CD4-positive, alpha-beta T cell treated with Interleukin-15 for 1 hour (primary cell): ENCODE measurements around the gene RSRC1.
"Not testable (repeated sequence)": the region's sequence is repeated elsewhere in the genome, so short reads cannot be mapped to it uniquely, and the experiment has no call there.

Source experiments
- DNase-seq: peaks from one replicate; pipeline ENCODE4 v3.0.0-alpha.2; 2020

The RSRC1 gene

DNA sequence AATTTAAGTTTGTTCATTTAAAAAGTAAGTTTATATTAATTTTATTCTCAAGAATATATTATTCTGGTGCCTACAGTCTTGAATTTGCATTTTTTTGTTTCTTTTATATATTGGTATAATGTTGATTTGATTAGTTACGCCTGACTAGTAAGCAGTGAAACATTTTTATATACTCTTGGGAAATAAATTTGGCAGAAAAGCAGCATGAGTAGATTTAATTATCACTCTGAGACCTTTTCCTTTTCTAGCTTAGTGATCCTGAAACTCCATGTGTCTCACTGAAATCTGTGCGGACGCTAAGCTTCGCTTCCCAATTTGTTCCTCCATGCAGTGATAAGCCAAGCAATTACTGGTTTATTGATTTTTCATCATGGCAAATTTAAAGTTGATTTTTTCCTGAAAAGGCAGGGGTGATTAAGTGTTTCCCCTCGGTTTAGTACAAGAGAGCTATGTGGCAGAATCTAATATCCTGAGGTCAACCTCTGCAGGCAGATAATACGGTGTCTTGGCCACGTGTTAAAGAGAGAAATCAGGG, 373.9 kb downstream of the RSRC1 start:
- no peak for DNase-seq

DNA sequence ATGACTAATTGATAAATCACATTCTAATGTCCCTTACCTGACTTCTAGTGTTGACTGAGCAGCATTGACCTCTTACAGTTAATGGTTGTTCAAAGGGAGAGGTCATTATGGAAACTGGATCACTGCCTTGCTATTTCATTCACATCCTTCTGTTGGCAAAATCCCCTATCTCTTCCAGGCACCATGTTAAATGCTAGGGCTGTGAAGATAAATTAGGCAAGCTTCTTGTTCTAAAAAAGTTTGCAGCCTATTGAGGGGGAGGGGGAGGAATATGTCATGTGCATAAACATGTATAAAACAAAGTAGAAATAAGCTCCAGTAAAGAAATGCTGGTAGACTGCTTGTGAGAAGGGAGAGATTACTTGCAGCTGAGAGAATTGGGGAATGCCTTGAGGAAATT, 376.3 kb downstream of the RSRC1 start:
- DNase-seq: no peak

DNA sequence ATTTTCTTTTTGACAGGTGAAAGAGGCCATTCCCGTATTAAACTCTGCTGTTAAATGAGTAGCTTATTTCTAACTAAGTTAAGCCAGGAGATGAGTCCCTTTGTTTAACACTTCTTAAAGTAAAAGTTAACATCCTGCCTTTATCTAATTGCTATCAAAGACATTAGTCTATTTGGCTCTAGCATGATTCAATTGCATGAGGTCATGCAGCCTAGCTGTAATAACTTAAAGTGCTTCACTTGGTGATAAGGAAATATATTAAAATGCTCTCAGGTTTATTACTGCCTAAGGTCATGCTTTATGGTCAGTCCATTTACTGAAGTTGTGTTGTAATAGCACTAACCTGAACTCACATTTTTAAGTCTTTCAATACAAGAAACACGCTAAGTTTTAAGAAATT, 378.8 kb downstream of the RSRC1 start:
- no peak for DNase-seq

DNA sequence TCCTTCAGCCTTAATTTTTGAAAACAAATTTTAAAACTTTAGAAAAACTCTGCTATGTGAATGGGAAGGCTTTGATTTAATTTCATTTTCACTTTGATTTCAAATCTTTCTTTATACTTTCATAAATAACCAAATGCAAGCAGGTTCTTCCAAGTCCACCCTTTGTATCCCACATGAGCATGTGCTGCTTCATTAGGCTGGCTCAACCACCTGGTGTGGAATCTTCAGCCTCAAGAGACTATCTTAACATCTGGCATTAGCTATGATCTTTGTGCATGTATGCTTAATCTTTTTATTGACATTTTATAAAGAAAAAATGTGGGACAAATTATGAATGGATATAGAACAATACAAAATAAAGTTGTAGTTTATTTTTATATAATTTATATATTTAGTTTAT, 379.3 kb downstream of the RSRC1 start:
- no peak for DNase-seq

DNA sequence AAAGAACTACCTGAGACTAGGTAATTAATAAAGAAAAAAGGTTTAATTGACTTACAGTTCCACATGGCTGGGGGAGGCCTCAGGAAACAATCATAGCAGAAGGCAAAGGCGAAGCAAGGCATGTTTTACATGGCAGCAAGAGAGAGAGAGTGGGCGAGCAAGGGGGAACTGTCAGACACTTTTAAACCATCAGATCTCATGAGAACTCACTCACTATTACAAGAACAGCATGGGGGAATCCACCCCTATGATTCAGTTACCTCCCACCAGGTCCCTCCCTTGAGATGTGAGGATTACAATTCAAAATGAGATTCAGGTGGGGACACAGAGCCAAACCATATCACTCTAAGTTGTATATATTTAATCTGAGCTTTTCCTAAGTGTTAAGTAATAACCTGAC, 382.1 kb downstream of the RSRC1 start:
- no peak for DNase-seq

DNA sequence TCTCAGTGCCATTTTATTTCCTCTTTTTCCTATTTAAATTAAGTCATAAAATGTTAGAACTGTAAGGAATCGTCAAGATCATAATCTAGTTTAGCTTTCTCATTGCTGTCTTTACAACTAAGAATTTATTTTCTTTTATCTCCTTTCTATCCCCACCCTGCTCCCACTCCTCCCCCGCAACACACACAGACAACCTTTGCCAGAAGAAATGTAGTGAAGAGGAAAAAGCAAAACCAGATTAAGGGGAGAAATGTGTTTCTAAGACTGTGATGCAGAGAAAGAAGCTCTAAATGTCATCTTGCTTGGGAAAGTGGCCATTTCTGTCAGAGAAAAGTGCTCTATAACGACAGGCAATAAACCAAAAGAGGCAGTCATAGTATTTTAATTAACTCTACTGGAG, 382.8 kb downstream of the RSRC1 start:
- DNase-seq: no peak

DNA sequence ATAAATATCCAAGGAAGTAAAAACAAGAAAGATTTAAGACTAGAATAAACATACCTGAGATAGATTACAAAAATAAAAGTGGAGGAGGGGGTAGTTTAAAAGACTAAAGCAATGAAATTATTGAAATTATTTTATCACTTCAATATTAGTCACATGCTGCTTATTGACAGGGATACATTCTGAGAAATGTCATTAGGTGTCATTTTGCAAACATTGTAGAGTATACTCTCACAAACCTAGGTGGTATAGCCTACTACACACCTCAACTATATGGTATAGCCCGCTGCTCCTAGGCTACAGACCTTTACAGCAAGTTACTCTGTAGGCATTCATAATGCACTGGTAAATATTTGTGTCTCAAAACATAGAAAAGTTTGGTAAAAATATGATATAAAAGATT, 384.0 kb downstream of the RSRC1 start:
- no peak for DNase-seq

DNA sequence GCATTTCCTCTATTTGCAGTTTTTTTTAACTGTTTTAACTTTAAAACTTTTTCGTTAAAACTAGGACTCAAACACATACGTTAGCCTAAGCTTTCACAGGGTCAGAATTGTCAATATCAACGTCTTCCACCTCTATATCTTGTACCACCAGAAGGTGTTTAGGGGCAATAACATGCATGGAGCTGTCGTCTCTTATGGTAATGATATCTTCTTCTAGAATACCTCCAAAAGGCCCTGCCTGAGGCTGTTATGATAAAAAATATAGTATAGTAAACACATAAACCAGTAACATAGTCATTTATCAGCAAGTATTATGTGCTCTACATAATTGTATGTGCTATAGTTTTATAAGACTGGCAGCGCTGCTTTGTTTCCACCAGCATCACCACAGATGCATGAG, 384.8 kb downstream of the RSRC1 start:
- no peak for DNase-seq

DNA sequence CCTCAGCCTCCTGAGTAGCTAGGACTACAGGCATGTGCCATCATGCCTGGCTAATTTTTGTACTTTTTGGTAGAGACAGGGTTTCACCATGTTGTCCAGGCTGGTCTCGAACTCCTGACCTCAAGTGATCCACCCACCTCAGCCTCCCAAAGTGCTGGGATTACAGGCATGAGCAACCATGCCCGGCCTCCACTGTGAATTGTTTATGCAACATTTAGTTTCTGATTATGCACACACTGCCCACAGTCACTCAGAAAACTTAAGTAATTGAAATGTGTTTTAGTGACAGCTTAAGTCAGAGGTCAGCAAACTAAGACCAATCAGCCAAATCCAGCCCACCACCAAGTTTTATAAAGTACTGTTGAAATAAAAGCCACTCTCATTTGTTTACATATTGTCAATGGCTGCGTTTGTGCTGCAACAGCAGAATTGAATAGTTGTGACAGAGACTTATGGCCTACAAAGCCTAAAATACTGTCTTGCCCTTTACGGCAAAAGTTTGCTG, 385.6 kb downstream of the RSRC1 start:
- not testable (repeated sequence) for DNase-seq

DNA sequence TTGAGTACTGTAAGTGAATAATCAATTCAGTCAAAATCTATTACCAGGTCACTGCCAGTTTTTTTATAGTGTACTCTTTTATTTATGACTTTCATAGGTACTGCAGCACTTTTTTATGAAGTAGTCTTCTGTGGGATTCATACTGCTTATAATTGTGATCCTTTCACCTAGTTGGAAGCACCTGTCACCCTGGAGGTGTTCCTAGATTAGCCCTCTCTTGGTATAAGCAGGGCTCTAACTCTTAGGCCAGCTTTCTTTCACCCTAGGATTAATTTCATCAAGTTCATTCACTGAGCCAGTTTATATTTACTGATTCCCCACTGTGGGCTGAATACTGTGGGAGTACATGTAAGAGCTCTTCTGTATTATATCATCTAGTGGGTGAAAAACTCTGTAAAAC, 395.2 kb downstream of the RSRC1 start:
- DNase-seq: no peak

DNA sequence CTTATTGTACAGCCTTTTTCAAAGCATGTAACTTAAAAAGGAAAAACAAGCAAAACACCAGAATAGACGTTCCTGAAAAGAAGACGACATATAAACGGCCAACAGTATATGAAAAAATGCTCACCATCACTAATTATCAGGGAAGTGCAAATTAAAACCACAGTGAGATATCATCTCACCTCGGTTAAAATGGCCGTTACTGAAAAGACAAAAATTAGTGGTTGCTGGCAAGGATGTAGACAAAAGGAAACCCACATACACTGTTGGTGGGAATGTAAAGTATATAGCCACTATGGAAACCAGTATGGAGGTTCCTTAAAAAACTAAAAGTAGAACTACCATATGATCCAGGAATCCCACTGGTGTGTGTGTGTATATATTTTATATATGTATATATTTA, 396.6 kb downstream of the RSRC1 start:
- DNase-seq: no peak

DNA sequence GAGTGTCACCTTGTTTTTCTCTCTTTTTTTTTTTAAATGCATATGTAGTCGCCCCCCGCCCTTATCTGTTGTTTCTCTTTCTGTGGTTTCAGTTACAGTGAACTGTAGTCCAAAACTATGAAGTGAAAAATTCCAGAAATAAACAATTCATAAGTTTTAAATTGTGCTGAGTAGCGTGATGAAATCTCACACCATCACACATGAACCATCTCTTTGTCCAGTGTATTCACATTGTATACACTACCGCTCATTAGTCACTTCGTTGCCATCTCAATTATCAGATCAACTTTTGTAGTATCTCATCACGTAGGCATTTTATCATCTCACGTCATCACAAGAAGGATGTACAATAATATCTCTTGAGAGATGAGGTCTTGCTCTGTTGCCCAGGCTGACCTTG, 398.6 kb downstream of the RSRC1 start:
- no peak for DNase-seq

DNA sequence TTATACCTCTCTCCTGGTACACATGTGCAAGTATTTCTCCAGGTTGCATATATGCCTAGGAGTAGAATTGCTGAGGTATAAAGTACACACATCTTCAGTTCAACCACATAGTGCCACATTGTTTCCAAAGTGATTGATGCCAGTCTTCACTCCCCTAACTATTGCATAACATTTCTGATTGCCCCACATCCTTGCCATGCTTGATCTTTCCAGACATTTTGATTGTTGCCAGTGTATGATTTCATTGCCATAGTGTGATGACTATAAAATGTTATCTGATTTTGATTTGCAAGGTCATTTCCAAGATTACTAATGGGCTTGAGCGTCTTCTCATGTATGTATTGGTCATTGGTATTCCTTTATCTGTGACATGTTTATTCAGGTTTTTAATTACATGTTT, 400.0 kb downstream of the RSRC1 start:
- no peak for DNase-seq

DNA sequence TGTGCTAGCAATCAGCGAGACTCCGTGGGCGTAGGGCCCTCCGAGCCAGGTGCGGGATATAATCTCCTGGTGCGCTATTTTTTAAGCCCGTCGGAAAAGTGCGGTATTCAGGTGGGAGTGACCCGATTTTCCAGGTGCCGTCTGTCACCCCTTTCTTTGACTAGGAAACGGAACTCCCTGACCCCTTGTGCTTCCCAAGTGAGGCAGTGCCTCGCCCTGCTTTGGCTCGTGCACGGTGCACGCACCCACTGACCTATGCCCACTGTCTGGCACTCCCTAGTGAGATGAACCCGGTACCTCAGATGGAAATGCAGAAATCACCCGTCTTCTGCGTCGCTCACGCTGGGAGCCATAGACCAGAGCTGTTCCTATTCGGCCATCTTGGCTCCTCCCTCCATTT, 406.8 kb downstream of the RSRC1 start:
- not testable (repeated sequence) for DNase-seq

DNA sequence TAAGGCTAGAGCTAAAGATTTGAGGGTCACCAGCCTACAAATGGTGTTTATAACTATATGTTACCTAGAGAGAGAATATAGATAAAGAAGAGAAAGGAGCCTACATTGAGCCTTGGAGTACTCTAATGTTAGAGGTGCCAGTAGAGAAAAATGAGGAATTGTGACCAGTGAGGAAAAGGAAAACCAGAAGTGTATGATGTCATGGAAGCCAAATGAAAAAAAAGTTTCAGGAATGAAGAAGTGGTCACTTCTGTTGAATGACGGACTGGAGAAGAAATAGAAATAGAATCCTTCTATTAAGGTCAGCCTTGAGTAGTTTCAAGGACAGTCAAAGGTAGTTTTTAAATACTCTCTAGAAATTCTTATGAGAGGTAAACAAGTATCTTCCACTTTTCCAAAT, 409.9 kb downstream of the RSRC1 start:
- DNase-seq: no peak

DNA sequence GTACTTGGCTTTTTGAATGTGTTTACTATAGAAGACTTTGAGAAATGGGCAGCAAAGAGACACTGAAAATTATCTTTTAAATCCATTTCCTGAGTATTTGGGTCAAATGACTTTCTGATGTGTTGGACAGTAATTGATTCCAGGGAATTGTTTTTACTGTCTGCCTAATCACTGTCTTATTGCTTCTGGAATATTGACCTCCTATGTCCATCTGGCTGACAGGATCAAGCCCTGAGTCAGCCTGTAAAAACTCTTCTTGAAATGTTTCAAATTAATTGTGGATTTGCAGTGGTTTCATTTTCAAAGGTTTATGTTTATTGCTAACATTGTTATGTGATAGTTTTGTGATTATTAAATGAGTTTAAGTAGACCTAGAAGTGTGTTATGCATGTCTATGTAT, 410.5 kb downstream of the RSRC1 start:
- no peak for DNase-seq

DNA sequence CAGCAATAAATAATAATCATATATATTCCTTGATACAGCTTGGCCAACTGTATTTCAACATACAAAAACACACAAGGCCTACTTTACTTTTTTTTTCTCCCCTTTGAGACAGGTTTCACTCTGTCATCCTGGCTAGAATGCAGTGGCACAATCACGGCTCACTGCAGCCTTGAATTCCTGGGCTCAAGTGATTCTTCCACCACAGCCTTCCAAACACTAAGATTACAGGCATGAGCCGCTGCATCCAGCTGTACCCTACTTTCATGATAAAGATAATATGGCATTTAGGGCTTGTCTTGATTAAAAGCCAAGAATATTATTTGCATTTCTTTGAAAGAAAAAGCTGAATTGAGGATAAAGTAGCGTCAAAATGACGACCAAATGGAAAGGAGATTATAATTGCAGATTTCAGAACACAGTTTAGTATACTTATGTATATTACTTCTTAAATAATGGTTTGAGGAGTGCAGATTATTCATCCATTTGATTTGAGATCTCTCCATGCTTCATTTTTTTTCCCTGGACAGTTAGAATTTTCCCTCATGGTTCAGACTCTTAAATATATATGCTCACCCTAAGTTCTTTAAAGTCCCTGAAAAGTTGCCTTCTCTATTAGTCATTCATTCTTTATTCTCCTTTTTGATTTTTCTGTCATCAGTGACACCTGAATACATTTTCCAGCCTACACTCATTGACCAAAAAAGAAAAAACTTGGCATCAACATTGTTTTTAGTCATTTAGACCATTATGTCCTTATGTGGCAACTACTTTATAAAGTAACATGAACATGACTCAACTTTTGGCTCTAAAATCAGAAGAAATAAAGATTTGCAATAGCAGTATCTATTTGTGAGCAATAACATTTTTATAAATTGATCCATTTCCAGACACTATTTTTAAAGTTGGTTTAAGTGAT, 412.6 kb downstream of the RSRC1 start:
- no peak for DNase-seq

DNA sequence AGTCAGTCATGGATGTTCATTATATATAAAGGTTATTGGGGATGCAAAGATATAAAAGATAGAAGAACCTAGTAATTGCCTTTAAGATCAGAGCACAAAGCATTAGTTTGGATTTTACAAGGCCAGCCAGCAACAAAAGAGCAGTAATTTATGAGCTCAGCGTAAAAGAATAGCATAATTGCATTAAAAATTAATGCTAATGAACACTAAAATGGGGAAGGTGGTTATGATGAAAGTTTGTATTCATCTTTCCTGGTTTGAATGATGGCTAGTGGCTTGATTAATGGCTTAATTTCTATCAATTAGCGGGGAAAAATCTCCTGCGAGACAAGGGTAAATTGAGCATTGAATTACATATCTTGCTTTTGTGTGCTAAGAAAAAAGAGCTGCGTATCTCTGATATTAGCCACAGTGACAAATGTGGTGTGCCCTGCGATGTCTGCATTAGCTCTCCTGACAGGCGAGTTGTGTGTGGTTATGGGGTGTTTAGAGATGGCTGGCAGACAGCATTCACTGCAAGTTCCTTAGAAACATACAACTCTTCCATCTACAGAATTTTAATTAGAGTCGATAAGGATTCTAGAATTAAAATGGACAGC, 418.3 kb downstream of the RSRC1 start:
- DNase-seq: no peak

DNA sequence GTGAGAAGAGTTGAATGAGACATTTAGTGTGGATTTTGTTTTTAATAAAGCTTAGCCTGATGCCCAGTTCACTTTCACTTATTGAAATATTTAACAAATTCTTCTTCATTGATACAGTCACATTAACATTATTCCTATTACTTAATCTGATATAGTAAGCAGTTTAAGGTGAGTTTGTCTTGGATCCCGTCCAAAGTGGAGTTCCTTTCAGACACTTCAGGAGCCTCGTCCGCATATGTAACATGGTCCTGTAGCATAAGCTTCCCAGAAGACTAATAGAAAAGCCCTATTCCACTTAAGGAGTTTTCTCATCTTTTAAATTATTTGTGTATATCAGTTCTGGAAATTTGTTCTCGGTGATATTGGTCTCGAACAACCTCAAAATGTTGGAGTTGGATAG, 421.4 kb downstream of the RSRC1 start:
- DNase-seq: no peak

DNA sequence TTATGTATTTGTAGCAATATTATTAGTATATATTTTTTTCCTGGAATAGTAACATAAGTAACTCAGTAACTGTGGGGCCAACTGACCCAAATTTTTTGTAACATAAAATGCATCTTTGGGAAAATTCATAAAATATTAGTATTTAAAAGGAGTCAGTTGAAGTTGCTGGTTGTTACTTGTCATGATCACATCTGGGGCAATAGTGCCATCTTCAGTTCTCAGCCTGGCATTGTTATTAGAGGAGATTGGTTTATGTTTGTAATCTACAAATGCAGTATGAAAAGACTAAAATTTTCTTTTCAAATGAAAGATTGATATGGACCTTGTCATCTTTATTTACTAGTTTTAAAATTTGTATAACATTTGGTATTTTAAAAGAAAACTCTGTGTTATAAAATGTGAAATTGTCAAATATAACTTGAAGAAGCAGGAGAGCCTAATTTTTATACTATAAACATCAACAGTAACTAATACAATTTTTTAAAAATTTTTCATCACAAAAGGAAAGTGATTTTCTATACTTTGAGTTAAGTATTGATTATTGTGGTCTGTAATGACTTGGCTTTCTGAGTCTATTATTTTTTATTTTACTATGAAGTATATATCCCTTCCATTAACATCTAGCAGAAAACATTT, 422.3 kb downstream of the RSRC1 start:
- no peak for DNase-seq

DNA sequence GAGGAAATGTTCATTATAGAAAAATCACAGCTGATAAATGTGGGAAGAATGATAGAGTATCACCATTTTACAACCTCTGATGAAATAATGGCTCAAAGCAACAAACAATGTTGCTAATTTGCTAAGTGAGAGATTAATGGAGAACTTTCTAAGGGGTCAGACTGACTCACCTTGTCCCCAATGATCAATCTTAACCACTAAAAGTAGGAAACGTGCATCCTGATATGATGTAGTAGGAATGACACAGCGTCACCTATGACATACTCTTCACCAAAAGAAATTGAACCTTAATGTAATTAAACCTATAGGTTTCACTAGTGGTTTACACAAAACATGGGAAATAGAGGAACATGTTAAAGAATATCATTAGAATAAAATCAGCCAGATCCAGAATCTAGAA, 426.0 kb downstream of the RSRC1 start:
- no peak for DNase-seq

DNA sequence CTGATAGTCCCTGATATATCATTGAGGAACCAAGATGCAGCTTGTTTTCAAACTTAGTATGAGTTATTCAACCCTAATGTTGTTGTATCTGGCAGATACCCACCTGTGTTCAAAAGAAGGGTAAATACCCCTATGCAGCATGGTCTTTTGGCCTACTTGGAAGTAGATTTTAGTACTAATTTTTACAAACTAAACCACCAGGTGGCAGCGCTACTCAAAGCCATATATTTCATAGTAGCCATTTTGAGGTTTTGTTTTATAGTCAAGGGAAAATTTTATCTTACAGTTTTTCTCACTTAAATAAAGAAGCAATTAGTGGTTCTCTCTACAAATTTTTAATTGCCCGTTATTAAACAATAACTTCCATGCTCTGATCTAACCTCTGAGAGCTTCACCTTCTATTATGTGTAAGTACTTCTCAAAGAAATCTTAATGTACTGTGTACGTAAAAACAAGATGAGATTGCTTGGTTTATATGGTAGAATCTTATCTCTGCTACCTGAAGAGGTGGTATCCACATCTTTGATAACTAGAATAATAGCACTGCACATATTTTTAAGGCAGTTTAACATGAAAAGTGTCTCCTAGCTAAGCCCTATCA, 429.6 kb downstream of the RSRC1 start:
- DNase-seq: no peak

DNA sequence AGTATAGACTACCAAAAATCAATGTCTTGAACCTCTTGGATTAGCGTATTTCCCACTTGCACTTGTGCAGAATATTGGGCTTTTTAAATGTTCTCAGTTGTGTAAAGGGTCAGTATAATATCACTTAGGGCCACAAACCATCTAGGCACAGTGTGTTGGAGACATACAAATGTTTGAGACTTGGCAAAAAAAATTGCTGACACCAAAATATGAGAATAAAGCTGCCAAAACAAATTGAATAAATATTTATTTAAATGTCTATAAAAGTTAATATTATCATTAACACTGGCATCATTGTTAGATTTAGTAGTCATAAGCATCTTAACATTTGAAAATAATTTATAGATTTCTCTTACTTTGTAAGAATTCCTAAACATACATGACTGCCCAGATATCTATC, 430.2 kb downstream of the RSRC1 start:
- no peak for DNase-seq
